Astrocyte of the cerebellum (primary cell): ENCODE data around the gene SDK2.

Experiments used
- DNase-seq: peaks from one replicate; pipeline ENCODE4 v3.0.0-alpha.2; 2011; ENCODE audit warnings: low read depth
- H3K4me3 ChIP-seq: 2 replicates; pipeline ENCODE4 v1.5.1; 2011; ENCODE audit warnings: mild to moderate bottlenecking, low read depth, low read length, moderate library complexity
- CTCF ChIP-seq: IDR thresholded peaks from 2 replicates; pipeline ENCODE4 v1.5.1; 2012; ENCODE audit warnings: low read length, low read depth, moderate library complexity, mild to moderate bottlenecking; ENCODE audit errors: missing control alignments
- in situ Hi-C: cut with HindIII; loops from 2 replicates; pipeline ENCODE4 v1.10.0; 2017; ENCODE audit warnings: low sequenced_read_pairs

The SDK2 gene

DNA sequence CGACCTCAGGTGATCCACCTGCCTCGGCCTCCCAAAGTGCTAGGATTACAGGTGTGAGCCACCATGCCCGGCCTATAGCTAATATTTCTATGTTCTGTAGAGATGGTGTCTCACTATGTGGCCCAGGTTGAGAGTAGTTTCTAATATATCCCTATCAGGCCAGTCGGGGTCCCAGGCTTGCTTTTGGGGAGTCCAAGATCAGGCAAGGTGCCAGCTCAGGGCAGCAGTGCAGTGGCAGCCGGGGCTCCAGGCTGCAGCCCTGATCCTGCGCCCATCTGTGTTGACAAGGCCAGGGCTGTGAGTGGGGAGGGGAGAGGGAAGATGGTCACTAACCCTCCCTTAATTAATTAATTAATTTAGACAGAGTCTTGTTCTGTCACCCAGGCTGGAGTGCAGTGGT lies 254.8 kb downstream of the SDK2 start:
- H3K4me3 ChIP-seq: no peak overlapping the region
- in situ Hi-C loops: no loop called here
- no peak for TF ChIP-seq CTCF
- no peak for DNase-seq

DNA sequence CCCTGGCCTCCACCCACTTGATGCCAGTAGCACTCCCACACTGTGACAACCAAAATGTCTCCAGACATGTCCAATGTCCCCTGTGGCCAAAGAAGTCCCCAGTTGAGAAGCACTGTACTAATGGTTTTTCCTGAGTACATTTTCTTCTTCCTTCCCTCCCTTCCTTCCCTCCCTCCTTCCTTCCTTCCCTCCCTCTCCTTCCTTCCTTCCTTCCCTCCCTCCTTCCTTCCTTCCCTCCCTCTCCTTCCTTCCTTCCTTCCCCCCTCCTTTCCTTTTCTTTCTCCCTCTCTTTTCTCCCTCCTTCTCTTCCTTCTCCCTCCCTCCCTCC lies 255.7 kb downstream of the SDK2 start:
- TF ChIP-seq CTCF: no peak
- H3K4me3 ChIP-seq: no peak overlapping the region
- in situ Hi-C loops: no loop called here
- no peak for DNase-seq

DNA sequence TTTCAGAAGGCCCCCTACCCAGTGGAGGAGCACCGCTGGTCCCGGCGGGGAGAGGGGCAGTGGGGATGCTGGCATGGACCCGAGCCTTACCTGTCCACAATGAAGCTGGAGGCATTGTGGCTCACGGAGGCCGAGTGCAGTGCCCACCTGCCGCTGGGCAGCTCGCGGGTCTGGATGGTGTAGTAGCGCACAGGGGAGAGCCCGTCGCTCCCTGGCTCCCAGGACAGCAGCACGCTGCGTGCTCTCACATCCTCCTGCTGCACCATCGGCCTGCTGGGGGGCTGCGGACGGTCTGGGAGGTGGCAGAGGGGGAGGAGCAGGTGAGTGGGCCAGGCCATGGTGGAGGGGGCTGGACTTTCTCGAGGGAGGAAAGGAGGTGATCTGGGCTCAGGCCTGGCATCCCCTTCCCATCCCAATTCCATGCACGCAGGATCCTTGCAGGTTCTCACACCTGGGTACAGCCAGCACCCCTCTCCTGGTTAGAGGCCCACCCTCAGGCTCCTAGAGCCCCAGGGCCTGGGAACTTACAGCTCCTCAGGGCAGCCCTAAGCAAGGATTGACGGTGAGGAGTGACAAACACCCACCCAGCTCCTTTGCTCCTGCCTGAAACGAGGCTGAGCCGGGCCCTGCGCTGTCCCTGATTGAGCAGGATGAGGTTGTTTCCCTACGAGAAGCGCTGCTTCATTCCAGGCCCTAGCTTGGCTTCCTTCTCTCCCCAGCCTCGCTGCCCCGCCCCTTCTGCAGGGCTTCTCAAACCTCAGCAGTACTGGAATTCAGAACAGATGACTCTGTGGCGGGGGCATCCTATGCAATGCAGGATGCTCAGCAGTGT lies 256.3 kb downstream of the SDK2 start:
- DNase-seq: no peak
- TF ChIP-seq CTCF: no peak
- H3K4me3 ChIP-seq: no peak overlapping the region
- in situ Hi-C loops: no loop called here

DNA sequence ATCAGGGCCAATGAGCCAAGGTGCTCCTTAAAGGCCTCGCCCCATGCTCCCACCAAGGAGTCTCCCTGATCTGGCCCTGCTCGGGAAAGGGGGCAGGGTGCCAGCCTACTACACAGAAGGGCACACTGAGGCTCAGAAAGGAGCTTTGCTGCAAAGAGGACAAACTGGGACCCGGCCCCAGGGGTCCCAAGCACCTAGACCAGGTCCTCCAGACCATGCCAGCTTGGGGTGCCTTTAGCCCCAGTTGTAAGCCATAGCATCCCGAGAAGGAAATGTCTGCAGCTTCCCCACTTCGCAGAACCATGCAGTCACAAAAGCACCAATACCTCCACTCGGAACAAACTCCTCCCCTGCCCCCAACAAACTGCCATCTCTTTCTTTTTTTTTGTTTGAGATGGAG lies 257.7 kb downstream of the SDK2 start:
- in situ Hi-C loops: no loop called here
- no peak for DNase-seq
- H3K4me3 ChIP-seq: no peak overlapping the region
- no peak for TF ChIP-seq CTCF

DNA sequence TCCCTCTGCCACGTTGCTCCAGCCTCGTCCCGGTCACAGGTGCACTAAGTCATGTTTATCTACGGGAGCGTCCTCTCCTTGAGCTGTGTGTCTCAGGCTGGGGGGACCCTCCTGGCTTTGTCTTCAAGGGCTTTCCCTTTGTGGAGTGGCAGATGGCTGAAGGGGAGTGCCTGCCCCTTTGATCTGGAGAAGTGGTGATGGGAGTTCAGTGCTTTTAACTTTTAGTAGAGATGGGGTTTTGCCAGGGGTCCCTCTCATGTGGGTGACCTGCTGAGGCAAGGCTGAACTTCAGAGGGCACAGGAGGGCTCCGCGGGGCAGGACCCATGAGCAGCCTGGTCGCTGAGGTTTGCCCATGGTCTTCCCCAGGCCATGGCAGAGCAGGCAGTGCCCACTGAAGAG lies 259.3 kb downstream of the SDK2 start:
- no peak for DNase-seq
- in situ Hi-C loops: no loop called here
- no peak for TF ChIP-seq CTCF
- H3K4me3 ChIP-seq: no peak overlapping the region

- no peak overlapping the region for H3K4me3 ChIP-seq
- in situ Hi-C loops: no loop called here
- TF ChIP-seq CTCF: no peak
- DNase-seq: no peak
Measured at GRCh38 chr17:73380439-73381106, 263.7 kb downstream of the SDK2 start.
